ENCODE measurements around the gene THAP2.
"Not testable (repeated sequence)": the region's sequence is repeated elsewhere in the genome, so short reads cannot be mapped to it uniquely, and the experiment has no call there.

The THAP2 gene

GRCh38 chr12:71685312-71685906 lies 21.3 kb downstream of the THAP2 start:
- H3K9ac ChIP-seq (ENCODE audit: low read length in 2 of 2): peak overlapping the region; percentile 30 to 67
- H3K27ac ChIP-seq (ENCODE audit: low read length): peak overlapping the region; percentile 26
- peak overlapping the region; percentile 83 to 88 for H3K4me3 ChIP-seq (ENCODE audit: low read length in 2 of 2)
- no peaks in the 10 kb centered on the region for H3K27me3 ChIP-seq (ENCODE audit: control insufficient read depth in 1 of 2, insufficient read depth in 2 of 2, low read length in 2 of 2)
- no peaks in the 10 kb centered on the region for H3K4me1 ChIP-seq (ENCODE audit: control insufficient read depth, insufficient read depth, low read length)
- H3K36me3 ChIP-seq (ENCODE audit: control insufficient read depth in 2 of 2, insufficient read depth in 2 of 2, low read length in 2 of 2): no peaks in the 10 kb centered on the region
- no peaks in the 10 kb centered on the region for H3K9me3 ChIP-seq (ENCODE audit: control insufficient read depth in 2 of 2, low read length in 2 of 2)

- Histone ChIP-seq H3K27me3 (ENCODE audit: control insufficient read depth in 1 of 2, insufficient read depth in 2 of 2, low read length in 2 of 2) (no peaks in the 10 kb centered on the region), H3K4me3 (ENCODE audit: low read length in 2 of 2) (peak within 1 kb of the TSS; percentile 83 to 88), H3K27ac (ENCODE audit: low read length) (peak within 1 kb of the TSS; percentile 26), H3K9me3 (ENCODE audit: control insufficient read depth in 2 of 2, low read length in 2 of 2) (no peaks in the 10 kb centered on the region), H3K4me1 (ENCODE audit: control insufficient read depth, insufficient read depth, low read length) (no peaks in the 10 kb centered on the region), H3K9ac (ENCODE audit: low read length in 2 of 2) (peak within 1 kb of the TSS; percentile 55 to 67), H3K36me3 (ENCODE audit: control insufficient read depth in 2 of 2, insufficient read depth in 2 of 2, low read length in 2 of 2) (no peaks in the 10 kb centered on the region)
These were observed 22.0 kb downstream of the THAP2 start, which contains the start of gene TMEM19 for GRCh38 chr12:71685914-71686657. Gene TMEM19, plus strand, starts transcription at chr12:71686082. Its CDS starts 599 bp downstream, at chr12:71686681.

GRCh38 chr12:71686658-71687025 lies 22.5 kb downstream of the THAP2 start:
- Histone ChIP-seq H3K27me3 (ENCODE audit: control insufficient read depth in 1 of 2, insufficient read depth in 2 of 2, low read length in 2 of 2) (no peaks in the 10 kb centered on the region), H3K36me3 (ENCODE audit: control insufficient read depth in 2 of 2, insufficient read depth in 2 of 2, low read length in 2 of 2) (no peaks in the 10 kb centered on the region), H3K9me3 (ENCODE audit: control insufficient read depth in 2 of 2, low read length in 2 of 2) (no peaks in the 10 kb centered on the region), H3K4me1 (ENCODE audit: control insufficient read depth, insufficient read depth, low read length) (no peaks in the 10 kb centered on the region), H3K27ac (ENCODE audit: low read length) (peak overlapping the region; percentile 26), H3K9ac (ENCODE audit: low read length in 2 of 2) (peak overlapping the region; percentile 55 to 67), H3K4me3 (ENCODE audit: low read length in 2 of 2) (peak overlapping the region; percentile 83 to 88)

- not testable (repeated sequence) for H3K4me1 ChIP-seq (ENCODE audit: control insufficient read depth, insufficient read depth, low read length); H3K36me3 ChIP-seq (ENCODE audit: control insufficient read depth in 2 of 2, insufficient read depth in 2 of 2, low read length in 2 of 2); H3K27ac ChIP-seq (ENCODE audit: low read length); H3K27me3 ChIP-seq (ENCODE audit: control insufficient read depth in 1 of 2, insufficient read depth in 2 of 2, low read length in 2 of 2); H3K9ac ChIP-seq (ENCODE audit: low read length in 2 of 2); H3K9me3 ChIP-seq (ENCODE audit: control insufficient read depth in 2 of 2, low read length in 2 of 2)
- peak overlapping the region; percentile 83 to 88 for H3K4me3 ChIP-seq (ENCODE audit: low read length in 2 of 2)
These were observed 23.1 kb downstream of the THAP2 start for GRCh38 chr12:71687172-71687571.

DNA sequence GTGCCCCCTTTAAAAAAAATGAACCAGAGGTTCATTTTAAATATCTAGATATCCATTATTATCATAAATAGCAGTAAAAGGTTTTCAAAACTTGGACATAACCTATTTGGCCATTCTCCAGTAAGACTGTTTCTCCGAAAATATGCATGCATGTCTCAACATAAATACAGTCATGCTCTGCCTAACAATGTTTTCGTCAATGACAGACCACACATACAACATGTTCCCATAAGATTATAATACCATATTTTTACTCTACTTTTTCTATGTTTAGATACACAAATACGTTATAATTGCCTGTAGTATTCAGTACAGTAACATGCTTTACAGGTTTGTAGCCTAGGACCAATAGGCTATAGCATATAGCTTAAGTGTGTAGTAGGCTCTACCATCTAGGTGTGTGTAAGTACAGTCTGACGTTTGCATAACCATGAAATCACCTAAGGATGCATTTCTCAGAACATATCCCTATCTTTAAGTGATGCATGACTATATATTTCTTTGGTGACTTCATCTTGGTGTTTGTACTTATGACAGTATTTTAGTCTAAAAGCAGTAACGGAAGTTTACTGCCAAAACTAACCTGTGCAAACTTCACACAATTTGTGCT lies 25.0 kb downstream of the THAP2 start:
- H3K9me3 ChIP-seq (ENCODE audit: control insufficient read depth in 2 of 2, low read length in 2 of 2): no peaks in the 10 kb centered on the region
- no peak overlapping the region for H3K4me3 ChIP-seq (ENCODE audit: low read length in 2 of 2)
- no peak overlapping the region for H3K27ac ChIP-seq (ENCODE audit: low read length)
- no peak overlapping the region for H3K9ac ChIP-seq (ENCODE audit: low read length in 2 of 2)
- no peaks in the 10 kb centered on the region for H3K36me3 ChIP-seq (ENCODE audit: control insufficient read depth in 2 of 2, insufficient read depth in 2 of 2, low read length in 2 of 2)
- no peaks in the 10 kb centered on the region for H3K27me3 ChIP-seq (ENCODE audit: control insufficient read depth in 1 of 2, insufficient read depth in 2 of 2, low read length in 2 of 2)
- H3K4me1 ChIP-seq (ENCODE audit: control insufficient read depth, insufficient read depth, low read length): no peaks in the 10 kb centered on the region

DNA sequence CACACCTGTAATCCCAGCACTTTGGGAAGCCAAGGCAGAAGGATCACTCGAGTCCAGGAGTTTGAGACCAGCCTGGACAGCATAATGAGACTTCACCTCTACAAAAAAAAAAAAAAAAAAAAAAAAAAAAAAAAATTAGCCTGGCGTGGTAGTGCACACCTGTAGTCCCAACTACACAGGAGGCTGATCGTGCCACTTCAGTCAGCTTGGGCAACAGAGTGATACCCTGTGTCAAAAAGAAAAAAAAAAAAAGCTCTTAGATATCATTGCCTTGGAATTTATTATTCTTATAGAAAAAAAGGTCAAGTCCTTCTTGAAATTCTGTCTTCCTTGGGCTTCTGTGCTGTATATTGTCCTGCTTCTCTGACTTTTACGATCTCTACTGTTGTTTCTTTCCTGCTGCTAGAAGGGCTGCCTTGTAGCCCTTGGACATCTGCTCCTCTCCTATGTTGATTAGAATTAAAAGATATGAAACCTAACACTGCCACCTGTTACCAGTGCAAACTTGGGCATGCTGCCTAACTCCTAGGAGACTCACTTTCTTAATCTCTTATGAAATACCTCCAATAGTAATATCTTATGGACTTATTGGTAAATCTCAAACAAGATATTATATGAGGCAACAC lies 27.5 kb downstream of the THAP2 start:
- no peak overlapping the region for H3K4me3 ChIP-seq (ENCODE audit: low read length in 2 of 2)
- H3K9me3 ChIP-seq (ENCODE audit: control insufficient read depth in 2 of 2, low read length in 2 of 2): no peaks in the 10 kb centered on the region
- H3K27ac ChIP-seq (ENCODE audit: low read length): no peak overlapping the region
- H3K36me3 ChIP-seq (ENCODE audit: control insufficient read depth in 2 of 2, insufficient read depth in 2 of 2, low read length in 2 of 2): no peaks in the 10 kb centered on the region
- H3K4me1 ChIP-seq (ENCODE audit: control insufficient read depth, insufficient read depth, low read length): no peaks in the 10 kb centered on the region
- H3K27me3 ChIP-seq (ENCODE audit: control insufficient read depth in 1 of 2, insufficient read depth in 2 of 2, low read length in 2 of 2): no peaks in the 10 kb centered on the region
- no peak overlapping the region for H3K9ac ChIP-seq (ENCODE audit: low read length in 2 of 2)

DNA sequence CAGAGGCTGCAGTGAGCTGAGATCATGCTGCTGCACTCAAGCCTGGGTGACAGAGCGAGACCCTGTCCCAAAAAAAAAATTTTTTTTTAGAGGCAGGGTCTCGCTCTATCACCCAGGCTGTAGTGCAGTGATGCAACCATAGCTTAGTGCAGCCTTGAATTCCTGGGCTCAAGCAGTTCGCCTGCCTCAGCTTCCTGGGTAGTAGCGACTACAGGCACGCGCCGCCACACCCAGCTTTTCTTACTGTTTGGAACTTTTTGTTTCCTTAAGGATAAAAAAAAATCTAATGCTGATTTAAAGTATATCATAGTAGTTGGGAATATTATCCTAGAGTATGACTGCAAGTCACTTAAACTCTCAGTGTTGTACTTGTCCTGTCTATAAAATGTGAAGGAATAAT lies 29.0 kb downstream of the THAP2 start:
- Histone ChIP-seq H3K27me3 (ENCODE audit: control insufficient read depth in 1 of 2, insufficient read depth in 2 of 2, low read length in 2 of 2) (no peaks in the 10 kb centered on the region), H3K4me1 (ENCODE audit: control insufficient read depth, insufficient read depth, low read length) (no peaks in the 10 kb centered on the region), H3K9ac (ENCODE audit: low read length in 2 of 2) (no peak overlapping the region), H3K27ac (ENCODE audit: low read length) (no peak overlapping the region), H3K36me3 (ENCODE audit: control insufficient read depth in 2 of 2, insufficient read depth in 2 of 2, low read length in 2 of 2) (peaks cover 0 to 8% of the 10 kb centered on the region in 2 donors), H3K9me3 (ENCODE audit: control insufficient read depth in 2 of 2, low read length in 2 of 2) (no peaks in the 10 kb centered on the region), H3K4me3 (ENCODE audit: low read length in 2 of 2) (no peak overlapping the region)

DNA sequence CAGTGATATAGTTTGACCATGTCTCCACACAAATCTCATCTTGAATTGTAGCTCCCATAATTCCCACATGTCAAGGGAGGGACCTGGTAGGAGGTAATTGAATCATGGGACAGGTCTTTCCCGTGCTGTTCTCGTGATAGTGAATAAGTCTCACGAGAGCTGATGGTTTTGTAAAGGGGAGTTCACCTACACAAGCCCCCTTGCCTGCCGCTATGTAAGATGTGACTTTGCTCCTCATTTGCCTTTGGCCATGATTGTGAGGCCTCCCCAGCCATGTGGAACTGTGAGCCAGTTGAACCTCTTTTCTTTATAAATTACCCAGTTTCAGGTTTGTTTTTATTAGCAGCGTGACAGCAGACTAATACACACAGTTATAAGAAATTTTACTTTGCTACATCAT lies 29.6 kb downstream of the THAP2 start:
- not testable (repeated sequence) for H3K27me3 ChIP-seq (ENCODE audit: control insufficient read depth in 1 of 2, insufficient read depth in 2 of 2, low read length in 2 of 2); H3K4me3 ChIP-seq (ENCODE audit: low read length in 2 of 2); H3K27ac ChIP-seq (ENCODE audit: low read length); H3K9ac ChIP-seq (ENCODE audit: low read length in 2 of 2); H3K9me3 ChIP-seq (ENCODE audit: control insufficient read depth in 2 of 2, low read length in 2 of 2); H3K4me1 ChIP-seq (ENCODE audit: control insufficient read depth, insufficient read depth, low read length)
- peaks cover 0 to 11% of the 10 kb centered on the region in 2 donors for H3K36me3 ChIP-seq (ENCODE audit: control insufficient read depth in 2 of 2, insufficient read depth in 2 of 2, low read length in 2 of 2)

GRCh38 chr12:71694099-71694820 lies 30.2 kb downstream of the THAP2 start:
- no peaks in the 10 kb centered on the region for H3K27me3 ChIP-seq (ENCODE audit: control insufficient read depth in 1 of 2, insufficient read depth in 2 of 2, low read length in 2 of 2)
- no peaks in the 10 kb centered on the region for H3K9me3 ChIP-seq (ENCODE audit: control insufficient read depth in 2 of 2, low read length in 2 of 2)
- H3K4me3 ChIP-seq (ENCODE audit: low read length in 2 of 2): no peak overlapping the region
- H3K9ac ChIP-seq (ENCODE audit: low read length in 2 of 2): no peak overlapping the region
- peaks cover 4 to 16% of the 10 kb centered on the region in 2 donors for H3K36me3 ChIP-seq (ENCODE audit: control insufficient read depth in 2 of 2, insufficient read depth in 2 of 2, low read length in 2 of 2)
- H3K27ac ChIP-seq (ENCODE audit: low read length): no peak overlapping the region
- H3K4me1 ChIP-seq (ENCODE audit: control insufficient read depth, insufficient read depth, low read length): no peaks in the 10 kb centered on the region

- no peaks in the 10 kb centered on the region for H3K27me3 ChIP-seq (ENCODE audit: control insufficient read depth in 1 of 2, insufficient read depth in 2 of 2, low read length in 2 of 2)
- no peak overlapping the region for H3K4me3 ChIP-seq (ENCODE audit: low read length in 2 of 2)
- H3K9ac ChIP-seq (ENCODE audit: low read length in 2 of 2): no peak overlapping the region
- no peak overlapping the region for H3K27ac ChIP-seq (ENCODE audit: low read length)
- peaks cover 11 to 25% of the 10 kb centered on the region in 2 donors for H3K36me3 ChIP-seq (ENCODE audit: control insufficient read depth in 2 of 2, insufficient read depth in 2 of 2, low read length in 2 of 2)
- H3K4me1 ChIP-seq (ENCODE audit: control insufficient read depth, insufficient read depth, low read length): no peaks in the 10 kb centered on the region
- H3K9me3 ChIP-seq (ENCODE audit: control insufficient read depth in 2 of 2, low read length in 2 of 2): no peaks in the 10 kb centered on the region
These were observed 31.7 kb downstream of the THAP2 start for GRCh38 chr12:71695782-71696181.

Data from stomach smooth muscle (tissue), 2 donors.